ENCODE measurements around the gene CDC25B. TPM values are rescaled to one million over a fixed set of nuclear protein-coding genes. Genes with fewer than 3 reads are reported as not detected.
A peak's percentile ranks its signal among the peaks of the same experiment; 100 is the strongest.

Gene CDC25B
- polyA plus RNA-seq, 1 donor (not counting 4 experiments of a cell fraction or from before 2014, with no cell fraction given), result 23.5 TPM

- Histone ChIP-seq H3K4me2 (ENCODE audit: control insufficient read depth, extremely low read depth, insufficient read depth, low read depth, low read length) (peak overlapping the region; percentile 25), H3K9ac (ENCODE audit: control insufficient read depth, extremely low read depth, insufficient read depth, low read length) (no peak overlapping the region), H3K27me3 (ENCODE audit: control insufficient read depth, extremely low read depth, insufficient read depth, low read length) (no peaks in the 10 kb centered on the region), H3K4me3 (ENCODE audit: control insufficient read depth in 2 of 3, extremely low read depth in 1 of 3, insufficient read depth in 2 of 3, low read depth in 1 of 3, low read length in 3 of 3) (no peak overlapping the region), H3K36me3 (ENCODE audit: control insufficient read depth in 2 of 2, extremely low read depth in 1 of 2, insufficient read depth in 2 of 2, low read length in 2 of 2) (peaks cover 5 to 9% of the 10 kb centered on the region in 2 experiments), H3K9me1 (ENCODE audit: control insufficient read depth, extremely low read depth, insufficient read depth, low read length) (no peaks in the 10 kb centered on the region), H3K27ac (ENCODE audit: control insufficient read depth, insufficient read depth, low read length) (no peak overlapping the region), H3K4me1 (ENCODE audit: control insufficient read depth, extremely low read depth, insufficient read depth, low read length) (peaks cover 29% of the 10 kb centered on the region), H3K9me3 (ENCODE audit: control insufficient read depth, low read depth, low read length) (no peaks in the 10 kb centered on the region), H4K20me1 (ENCODE audit: control insufficient read depth, extremely low read depth, insufficient read depth, low read length) (no peaks in the 10 kb centered on the region), H3K79me2 (ENCODE audit: control insufficient read depth, insufficient read depth, low read length) (peaks cover 8% of the 10 kb centered on the region), H2AFZ (ENCODE audit: control insufficient read depth, low read length) (peak overlapping the region; percentile 23)
- TF ChIP-seq CTCF (optimal IDR thresholded peaks at IDR 0.05 in 1 of 3, IDR thresholded peaks at IDR 0.05 in 1 of 3, conservative IDR thresholded peaks at IDR 0.05 in 1 of 3; ENCODE audit: extremely low read depth in 1 of 3, insufficient read depth in 2 of 3, low read length in 3 of 3) (peak; percentile 61 to 79 (median 65)), EZH2 (IDR thresholded peaks at IDR 0.05; ENCODE audit: low read length) (no peak)
- DNase-seq (ENCODE audit: low read depth, low spot score) (no peak), FAIRE-seq (no peak)
- dilution Hi-C loops (cut with MboI; ENCODE audit: extremely low pct_ligation_motif_present, low sequenced_read_pairs), result no loop called here
These were observed 22.3 kb downstream of the CDC25B start for GRCh38 chr20:3818155-3819151.

DNA sequence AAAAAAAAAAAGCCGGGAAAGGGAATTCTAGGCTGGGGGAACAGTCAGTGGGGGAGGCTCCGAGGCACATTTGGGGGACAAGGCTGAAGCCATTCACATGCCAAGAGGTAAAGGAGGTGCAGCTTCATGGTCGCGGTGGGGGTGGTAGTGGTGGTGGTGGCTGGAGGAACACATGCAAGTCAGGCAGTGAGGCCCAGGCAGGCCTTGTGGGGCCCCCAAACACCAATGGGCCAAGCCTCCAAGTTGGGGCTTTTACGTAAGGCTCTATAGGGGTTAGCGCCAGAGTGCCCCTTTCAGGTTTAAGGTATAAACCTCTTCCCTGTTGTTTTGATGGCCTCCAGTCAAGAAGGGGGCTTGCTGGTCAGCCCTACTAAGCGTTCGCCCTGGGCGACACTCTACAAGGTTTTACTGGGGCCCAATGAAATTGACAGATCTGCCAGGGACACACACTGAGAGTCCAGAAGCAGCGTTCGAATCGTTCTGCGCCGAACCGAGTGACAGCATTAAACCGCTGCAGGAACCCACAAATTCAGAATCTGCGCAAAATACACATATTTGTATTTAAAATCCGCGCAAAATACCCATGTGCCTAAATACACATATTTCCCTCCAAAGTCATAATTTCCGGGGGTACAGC is 23.4 kb downstream of the CDC25B start:
- dilution Hi-C loops (cut with MboI; ENCODE audit: extremely low pct_ligation_motif_present, low sequenced_read_pairs), result no loop called here
- Histone ChIP-seq H3K9me3 (ENCODE audit: control insufficient read depth, low read depth, low read length) (no peaks in the 10 kb centered on the region), H3K4me1 (ENCODE audit: control insufficient read depth, extremely low read depth, insufficient read depth, low read length) (peaks cover 27% of the 10 kb centered on the region), H3K4me3 (ENCODE audit: control insufficient read depth in 2 of 3, extremely low read depth in 1 of 3, insufficient read depth in 2 of 3, low read depth in 1 of 3, low read length in 3 of 3) (peak overlapping the region; percentile 61 to 82 (median 82)), H4K20me1 (ENCODE audit: control insufficient read depth, extremely low read depth, insufficient read depth, low read length) (no peaks in the 10 kb centered on the region), H3K4me2 (ENCODE audit: control insufficient read depth, extremely low read depth, insufficient read depth, low read depth, low read length) (peak overlapping the region; percentile 87), H3K36me3 (ENCODE audit: control insufficient read depth in 2 of 2, extremely low read depth in 1 of 2, insufficient read depth in 2 of 2, low read length in 2 of 2) (peaks cover 8 to 15% of the 10 kb centered on the region in 2 experiments), H3K9me1 (ENCODE audit: control insufficient read depth, extremely low read depth, insufficient read depth, low read length) (no peaks in the 10 kb centered on the region), H3K79me2 (ENCODE audit: control insufficient read depth, insufficient read depth, low read length) (peaks cover 8% of the 10 kb centered on the region), H2AFZ (ENCODE audit: control insufficient read depth, low read length) (peak overlapping the region; percentile 68), H3K27ac (ENCODE audit: control insufficient read depth, insufficient read depth, low read length) (peak overlapping the region; percentile 96), H3K27me3 (ENCODE audit: control insufficient read depth, extremely low read depth, insufficient read depth, low read length) (no peaks in the 10 kb centered on the region), H3K9ac (ENCODE audit: control insufficient read depth, extremely low read depth, insufficient read depth, low read length) (peak overlapping the region; percentile 93)
- FAIRE-seq, result no peak
- no peak for DNase-seq (ENCODE audit: low read depth, low spot score)
- TF ChIP-seq EZH2 (IDR thresholded peaks at IDR 0.05; ENCODE audit: low read length) (no peak), CTCF (optimal IDR thresholded peaks at IDR 0.05 in 1 of 3, IDR thresholded peaks at IDR 0.05 in 1 of 3, conservative IDR thresholded peaks at IDR 0.05 in 1 of 3; ENCODE audit: extremely low read depth in 1 of 3, insufficient read depth in 2 of 3, low read length in 3 of 3) (no peak)

Data from keratinocyte (primary cell).